HEK293 (cell line): ENCODE measurements around the gene RNF144A.

Source experiments
- CTCF ChIP-seq: fragments of 450-650 bp; formaldehyde crosslinking; IDR thresholded peaks from 2 replicates; pipeline ENCODE4 v1.5.1; 2016; ENCODE audit warnings: missing biosample characterization, missing genetic modification characterization
- KLF9 ChIP-seq: fragments of 450-650 bp; formaldehyde crosslinking; IDR thresholded peaks from 2 replicates; pipeline ENCODE4 v1.5.1; 2016; ENCODE audit warnings: missing biosample characterization, missing genetic modification characterization, low read depth
- MEIS1 ChIP-seq: sonication (generic); formaldehyde crosslinking; IDR thresholded peaks from 2 replicates; pipeline ENCODE4 v1.8.1; 2022; ENCODE audit warnings: missing genetic modification reagents, mild to moderate bottlenecking, borderline replicate concordance
- ZBTB1 ChIP-seq: fragments of 450-650 bp; formaldehyde crosslinking; IDR thresholded peaks from 2 replicates; pipeline ENCODE4 v1.5.1; 2016; ENCODE audit warnings: missing biosample characterization, missing genetic modification characterization
- ZNF133 ChIP-seq: fragments of 450-650 bp; formaldehyde crosslinking; IDR thresholded peaks from 2 replicates; pipeline ENCODE4 v1.5.1; 2016; ENCODE audit warnings: missing biosample characterization, missing genetic modification characterization
- ZNF155 ChIP-seq: fragments of 450-650 bp; formaldehyde crosslinking; IDR thresholded peaks from 2 replicates; pipeline ENCODE4 v1.5.1; 2016; ENCODE audit warnings: missing biosample characterization, missing genetic modification characterization
- ZNF398 ChIP-seq: fragments of 450-650 bp; formaldehyde crosslinking; IDR thresholded peaks from 2 replicates; pipeline ENCODE4 v1.5.1; 2017; ENCODE audit warnings: missing biosample characterization, missing genetic modification characterization
- ZNF426 ChIP-seq: fragments of 450-650 bp; formaldehyde crosslinking; IDR thresholded peaks from 2 replicates; pipeline ENCODE4 v1.5.1; 2017; ENCODE audit warnings: missing biosample characterization, missing genetic modification characterization, mild to moderate bottlenecking, inconsistent platforms, moderate library complexity
- ZNF785 ChIP-seq: fragments of 450-650 bp; formaldehyde crosslinking; IDR thresholded peaks from 2 replicates; pipeline ENCODE4 v1.5.1; 2016; ENCODE audit warnings: missing biosample characterization, missing genetic modification characterization
- TF ChIP-seq, protein P1 (sequence below): fragments of 450-650 bp; formaldehyde crosslinking; IDR thresholded peaks from 2 replicates; pipeline ENCODE4 v1.5.1; 2016; ENCODE audit warnings: missing biosample characterization, missing genetic modification characterization

DNA sequence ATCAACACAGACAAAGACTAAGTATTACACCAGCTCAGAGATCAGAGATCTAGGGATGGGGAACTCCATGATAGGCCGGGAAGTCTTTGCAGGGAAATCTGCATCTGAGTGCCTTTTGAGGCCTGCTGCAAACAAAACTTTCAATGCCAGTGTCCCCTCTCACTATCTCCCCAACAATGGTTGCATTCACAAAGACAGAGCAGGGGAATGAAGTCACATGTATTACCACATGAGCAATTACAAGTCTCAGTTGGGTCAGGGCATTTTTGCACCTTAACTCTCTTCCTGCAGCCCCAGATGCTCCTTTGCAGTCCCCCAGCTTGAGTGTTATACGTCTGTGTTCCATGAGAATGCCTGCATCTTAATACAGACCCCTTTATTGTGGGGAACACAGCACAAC, 1.8 kb upstream of the RNF144A start:
- TF ChIP-seq, protein P1, sequence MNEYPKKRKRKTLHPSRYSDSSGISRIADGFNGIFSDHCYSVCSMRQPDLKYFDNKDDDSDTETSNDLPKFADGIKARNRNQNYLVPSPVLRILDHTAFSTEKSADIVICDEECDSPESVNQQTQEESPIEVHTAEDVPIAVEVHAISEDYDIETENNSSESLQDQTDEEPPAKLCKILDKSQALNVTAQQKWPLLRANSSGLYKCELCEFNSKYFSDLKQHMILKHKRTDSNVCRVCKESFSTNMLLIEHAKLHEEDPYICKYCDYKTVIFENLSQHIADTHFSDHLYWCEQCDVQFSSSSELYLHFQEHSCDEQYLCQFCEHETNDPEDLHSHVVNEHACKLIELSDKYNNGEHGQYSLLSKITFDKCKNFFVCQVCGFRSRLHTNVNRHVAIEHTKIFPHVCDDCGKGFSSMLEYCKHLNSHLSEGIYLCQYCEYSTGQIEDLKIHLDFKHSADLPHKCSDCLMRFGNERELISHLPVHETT (tag by site-specific recombination): no peak
- TF ChIP-seq ZNF133 (tag by site-specific recombination) (no peak), CTCF (tag by site-specific recombination) (no peak), MEIS1 (CRISPR knock-in tag) (no peak), KLF9 (tag by site-specific recombination) (no peak), ZBTB1 (tag by site-specific recombination) (no peak), ZNF426 (tag by site-specific recombination) (no peak), ZNF398 (tag by site-specific recombination) (no peak), ZNF155 (no peak), ZNF785 (tag by site-specific recombination) (no peak)
